Vagina (tissue), 2 donors: ENCODE data around the gene DDX11. TPM values are rescaled to one million over a fixed set of nuclear protein-coding genes. Genes with fewer than 3 reads are reported as not detected.
"Not testable (repeated sequence)": the region's sequence is repeated elsewhere in the genome, so short reads cannot be mapped to it uniquely, and the experiment has no call there.

ENCODE experiments used
- DNase-seq, 2 donors: peaks; one replicate each; pipeline ENCODE4 v3.0.0-alpha.2; 2017; ENCODE audit errors: extremely low spot score in 2 of 2
- H3K27ac ChIP-seq: fragments of 200-600 bp; sonication (generic); one replicate; pipeline ENCODE4 v1.5.1; 2019
- H3K27me3 ChIP-seq: fragments of 200-600 bp; sonication (generic); one replicate; pipeline ENCODE4 v1.5.1; 2019
- H3K36me3 ChIP-seq, 2 donors: fragments of 200-600 bp; sonication (generic); one replicate each; pipeline ENCODE4 v1.5.1; 2017 to 2019
- H3K4me1 ChIP-seq: fragments of 200-600 bp; sonication (generic); one replicate; pipeline ENCODE4 v1.5.1; 2019
- H3K4me3 ChIP-seq, 2 donors: fragments of 200-600 bp; sonication (generic); 1 replicate in 1 of 2; 2 replicates in 1 of 2; pipeline ENCODE4 v1.5.1; 2016 to 2019
- H3K9me3 ChIP-seq: fragments of 200-600 bp; sonication (generic); one replicate; pipeline ENCODE4 v1.5.1; 2019
- POLR2A ChIP-seq, 2 donors: fragments of 450-650 bp; IDR thresholded peaks; one replicate each; pipeline ENCODE4 v1.6.1; 2017; ENCODE audit warnings: antibody characterized with exemption in 2 of 2, mild to moderate bottlenecking in 2 of 2, moderate library complexity in 2 of 2
- POLR2AphosphoS5 ChIP-seq, 2 donors: sonication (generic); formaldehyde crosslinking; IDR thresholded peaks; one replicate each; pipeline ENCODE4 v1.9.0; 2017; ENCODE audit warnings: antibody characterized with exemption in 2 of 2, mild to moderate bottlenecking in 2 of 2, low read depth in 1 of 2; ENCODE audit not compliant: insufficient read depth in 1 of 2
- intact Hi-C: fragments of 100-400 bp; cut with DNase I; formaldehyde crosslinking; loops from one replicate; pipeline ENCODE4 v1.15.1; 2023
- total RNA-seq: library from RNA; depleted of rRNA; stranded (reverse); fragments of >200 nt; gene quantifications from one replicate; pipeline ENCODE4 v1.2.3, GENCODE V29; 2016
- TF ChIP-seq, protein P1 (sequence below), 3 experiments: fragments of 450-650 bp in 2 of 3; fragments of 200-600 bp in 1 of 3; sonication (generic) in 1 of 3; IDR thresholded peaks; one replicate each; pipeline ENCODE4 v1.5.1; 2017 to 2019; ENCODE audit warnings: antibody characterized with exemption in 3 of 3, mild to moderate bottlenecking in 2 of 3, moderate library complexity in 2 of 3

DDX11 gene
- total RNA-seq, result 35.4 TPM

DNA sequence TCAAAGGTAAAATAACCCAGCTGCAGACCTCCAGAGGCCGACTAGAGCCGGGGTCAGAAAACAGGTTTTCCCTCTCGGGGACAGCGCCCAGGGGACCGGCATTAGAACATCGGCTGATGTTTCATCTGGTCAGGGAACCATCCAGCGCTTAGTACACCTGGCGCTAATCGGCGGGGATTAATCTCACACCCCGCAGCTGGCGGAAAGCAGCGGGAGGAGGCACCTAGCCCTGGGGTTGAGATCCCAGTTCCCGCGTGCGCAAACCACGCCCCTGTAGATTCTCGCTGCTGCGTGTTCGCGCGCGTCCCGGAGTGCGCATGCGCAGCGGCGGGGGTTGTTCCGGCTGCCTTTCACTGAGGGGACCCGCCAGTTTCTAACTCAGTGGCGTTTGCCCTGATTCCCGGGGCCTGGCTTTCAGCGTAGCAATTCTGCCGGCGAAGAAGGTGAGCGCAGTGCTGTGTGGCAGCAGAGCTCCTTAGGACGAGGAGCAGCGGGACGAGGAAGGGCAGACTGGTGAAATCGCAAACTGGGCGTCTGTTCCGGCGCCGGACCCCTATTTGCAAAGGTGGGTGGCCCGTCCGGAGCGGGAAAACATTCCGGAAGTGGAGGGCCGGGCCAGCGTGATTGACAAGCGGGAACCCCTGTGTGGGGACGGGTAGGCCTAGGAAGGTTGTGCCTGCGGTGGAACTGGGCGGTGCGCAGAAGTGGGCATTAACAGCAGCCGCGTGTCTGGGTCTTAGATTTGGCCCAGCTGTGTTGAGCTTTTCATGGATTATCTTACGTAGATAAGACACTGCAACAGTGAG lies at the start of gene DDX11:
Gene DDX11 (plus strand): TSS at position 334 of the 806 bp plus-strand sequence. CDS start 4,534 bp downstream, outside the sequence.
- peak within 1 kb of the TSS; percentile 2 for H3K27ac ChIP-seq
- DNase-seq, H3K9me3 ChIP-seq, H3K4me1 ChIP-seq, H3K36me3 ChIP-seq, intact Hi-C loops, H3K27me3 ChIP-seq: not testable (repeated sequence)
- TF ChIP-seq POLR2AphosphoS5 (IDR thresholded peaks at IDR 0.05; ENCODE audit: insufficient read depth in 1 of 2, low read depth in 1 of 2) (peak; percentile 27 to 77), POLR2A (IDR thresholded peaks at IDR 0.05) (peak in 1 of 2 donors; percentile 16)
- H3K4me3 ChIP-seq, result peak within 1 kb of the TSS; percentile 50 to 73

- no peaks in the 10 kb centered on the region for H3K36me3 ChIP-seq
- H3K27me3 ChIP-seq, result no peaks in the 10 kb centered on the region
- H3K4me1 ChIP-seq, result no peaks in the 10 kb centered on the region
- DNase-seq, result peak; percentile 29 to 37
- H3K4me3 ChIP-seq, result no peak overlapping the region
- no peak overlapping the region for H3K27ac ChIP-seq
- H3K9me3 ChIP-seq, result no peaks in the 10 kb centered on the region
- TF ChIP-seq POLR2A (IDR thresholded peaks at IDR 0.05) (no peak), POLR2AphosphoS5 (IDR thresholded peaks at IDR 0.05; ENCODE audit: insufficient read depth in 1 of 2, low read depth in 1 of 2) (no peak)
- TF ChIP-seq, protein P1, sequence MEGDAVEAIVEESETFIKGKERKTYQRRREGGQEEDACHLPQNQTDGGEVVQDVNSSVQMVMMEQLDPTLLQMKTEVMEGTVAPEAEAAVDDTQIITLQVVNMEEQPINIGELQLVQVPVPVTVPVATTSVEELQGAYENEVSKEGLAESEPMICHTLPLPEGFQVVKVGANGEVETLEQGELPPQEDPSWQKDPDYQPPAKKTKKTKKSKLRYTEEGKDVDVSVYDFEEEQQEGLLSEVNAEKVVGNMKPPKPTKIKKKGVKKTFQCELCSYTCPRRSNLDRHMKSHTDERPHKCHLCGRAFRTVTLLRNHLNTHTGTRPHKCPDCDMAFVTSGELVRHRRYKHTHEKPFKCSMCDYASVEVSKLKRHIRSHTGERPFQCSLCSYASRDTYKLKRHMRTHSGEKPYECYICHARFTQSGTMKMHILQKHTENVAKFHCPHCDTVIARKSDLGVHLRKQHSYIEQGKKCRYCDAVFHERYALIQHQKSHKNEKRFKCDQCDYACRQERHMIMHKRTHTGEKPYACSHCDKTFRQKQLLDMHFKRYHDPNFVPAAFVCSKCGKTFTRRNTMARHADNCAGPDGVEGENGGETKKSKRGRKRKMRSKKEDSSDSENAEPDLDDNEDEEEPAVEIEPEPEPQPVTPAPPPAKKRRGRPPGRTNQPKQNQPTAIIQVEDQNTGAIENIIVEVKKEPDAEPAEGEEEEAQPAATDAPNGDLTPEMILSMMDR (IDR thresholded peaks at IDR 0.05), result no peak
- intact Hi-C loops, result no loop called here
Measured at GRCh38 chr12:31026202-31026601, 47.5 kb upstream of the DDX11 start.

DNA sequence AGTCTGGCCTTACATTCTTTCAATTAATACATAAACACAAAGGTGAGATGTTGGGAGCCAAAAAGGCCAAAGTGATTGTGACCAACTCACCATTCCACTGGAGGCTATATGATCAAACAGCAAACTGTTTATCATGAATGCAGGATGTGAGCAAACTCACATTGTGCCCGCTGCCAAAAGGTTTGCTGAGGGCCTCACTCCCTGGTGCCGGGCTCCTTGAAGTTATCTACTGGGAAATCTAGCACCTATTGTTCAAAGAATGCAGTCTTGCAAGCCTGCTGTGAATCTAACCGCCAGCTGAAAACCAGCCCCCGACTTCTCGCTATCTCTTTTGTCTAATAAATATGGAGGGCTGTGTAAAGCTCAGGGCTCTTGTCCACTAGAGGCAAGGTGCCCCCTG lies 46.7 kb upstream of the DDX11 start:
- intact Hi-C loops, H3K36me3 ChIP-seq, H3K9me3 ChIP-seq, H3K4me3 ChIP-seq, H3K27me3 ChIP-seq, H3K4me1 ChIP-seq, H3K27ac ChIP-seq: not testable (repeated sequence)
- DNase-seq, result peak; percentile 25 to 34

DNA sequence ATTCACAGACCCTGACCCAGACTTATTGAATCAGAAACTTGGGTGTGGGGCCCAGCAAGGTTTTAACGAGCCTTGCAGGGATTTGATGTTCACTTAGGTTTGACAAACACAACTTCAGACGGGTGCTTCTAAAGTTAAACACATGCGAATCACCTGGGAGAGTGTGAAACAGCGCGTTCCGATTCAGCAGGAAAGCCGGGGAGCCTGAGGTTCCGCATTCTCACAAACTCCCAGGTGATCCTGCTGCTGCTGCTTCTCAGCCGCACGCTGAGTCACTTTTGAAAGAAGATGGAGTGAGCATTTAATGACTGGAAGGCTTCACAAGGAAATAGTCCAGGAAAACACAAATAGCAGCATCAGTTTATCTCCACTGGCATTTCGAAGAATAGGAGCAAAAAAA lies 44.2 kb upstream of the DDX11 start:
- intact Hi-C loops, result no loop called here
- Histone ChIP-seq H3K4me3 (no peak overlapping the region), H3K27ac (no peak overlapping the region), H3K4me1 (no peaks in the 10 kb centered on the region), H3K36me3 (no peaks in the 10 kb centered on the region), H3K9me3 (no peaks in the 10 kb centered on the region), H3K27me3 (no peaks in the 10 kb centered on the region)
- TF ChIP-seq, protein P1 (IDR thresholded peaks at IDR 0.05), result no peak
- TF ChIP-seq POLR2A (IDR thresholded peaks at IDR 0.05) (no peak), POLR2AphosphoS5 (IDR thresholded peaks at IDR 0.05; ENCODE audit: insufficient read depth in 1 of 2, low read depth in 1 of 2) (no peak)
- peak in 1 of 2 donors; percentile 22 for DNase-seq

DNA sequence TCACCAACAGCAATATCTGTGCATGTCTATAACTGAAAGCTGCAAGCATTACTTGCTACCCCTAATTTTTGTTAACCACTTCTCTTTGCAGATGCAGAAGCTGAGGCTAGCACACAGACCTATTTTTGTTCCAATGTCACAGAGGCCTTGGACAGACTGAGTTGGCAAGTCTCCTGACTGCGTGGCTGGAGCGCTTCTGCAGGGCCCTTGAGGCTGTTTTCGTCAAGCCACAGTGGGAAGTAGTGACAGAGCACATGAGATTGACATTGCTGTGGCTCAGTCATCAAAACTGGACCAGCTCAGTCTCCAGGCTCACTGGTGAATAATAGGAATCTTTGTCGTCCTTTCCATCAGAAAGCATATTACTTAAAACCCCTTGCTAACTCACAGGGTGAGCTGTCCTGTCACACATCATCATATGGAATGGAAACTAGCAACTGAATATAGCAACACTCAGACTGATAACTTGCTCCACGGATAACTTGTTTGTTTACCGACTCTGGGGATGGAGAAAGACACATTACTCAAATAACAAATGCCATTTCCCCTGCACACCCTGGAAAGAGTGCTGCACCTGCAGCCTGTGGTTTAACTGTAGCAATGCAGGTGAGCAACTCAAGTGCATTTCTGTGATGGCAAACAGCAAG lies 43.6 kb upstream of the DDX11 start:
- intact Hi-C loops, result no loop called here
- Histone ChIP-seq H3K27me3 (no peaks in the 10 kb centered on the region), H3K4me3 (no peak overlapping the region), H3K4me1 (no peaks in the 10 kb centered on the region), H3K36me3 (no peaks in the 10 kb centered on the region), H3K27ac (no peak overlapping the region), H3K9me3 (no peaks in the 10 kb centered on the region)
- TF ChIP-seq POLR2A (IDR thresholded peaks at IDR 0.05), result no peak
- TF ChIP-seq POLR2AphosphoS5 (IDR thresholded peaks at IDR 0.05; ENCODE audit: insufficient read depth in 1 of 2, low read depth in 1 of 2), result no peak
- TF ChIP-seq, protein P1 (IDR thresholded peaks at IDR 0.05), result no peak
- peak; percentile 32 to 58 for DNase-seq

- no peak overlapping the region for H3K27ac ChIP-seq
- H3K27me3 ChIP-seq, result no peaks in the 10 kb centered on the region
- intact Hi-C loops, result no loop called here
- H3K36me3 ChIP-seq, result no peaks in the 10 kb centered on the region
- H3K9me3 ChIP-seq, result no peaks in the 10 kb centered on the region
- TF ChIP-seq POLR2A (IDR thresholded peaks at IDR 0.05), result no peak
- TF ChIP-seq, protein P1 (IDR thresholded peaks at IDR 0.05), result no peak
- no peak for TF ChIP-seq POLR2AphosphoS5 (IDR thresholded peaks at IDR 0.05; ENCODE audit: insufficient read depth in 1 of 2, low read depth in 1 of 2)
- DNase-seq, result peak; percentile 64 to 74
- no peaks in the 10 kb centered on the region for H3K4me1 ChIP-seq
- no peak overlapping the region for H3K4me3 ChIP-seq
Measured at GRCh38 chr12:31031951-31032335, 41.7 kb upstream of the DDX11 start.
